GM18508 (cell line): Measurements from ENCODE around the gene NLRP6.
"Not testable (repeated sequence)": the region's sequence is repeated elsewhere in the genome, so short reads cannot be mapped to it uniquely, and the experiment has no call there.

Experiments used
- ATAC-seq: cut with Tn5 transposase; IDR thresholded peaks from one replicate; pipeline ENCODE4 v1.9.1; 2021; ENCODE audit warnings: moderate number of reproducible peaks; ENCODE audit not compliant: insufficient read depth, unreplicated experiment

Gene NLRP6

GRCh38 chr11:317668-318404 lies 39.6 kb downstream of the NLRP6 start:
- not testable (repeated sequence) for ATAC-seq

GRCh38 chr11:318405-319120 lies 40.4 kb downstream of the NLRP6 start:
- not testable (repeated sequence) for ATAC-seq

- not testable (repeated sequence) for ATAC-seq
These were observed 41.1 kb downstream of the NLRP6 start for GRCh38 chr11:319121-319887.

GRCh38 chr11:319888-320273 lies 41.7 kb downstream of the NLRP6 start:
- ATAC-seq, result not testable (repeated sequence)

GRCh38 chr11:324156-324555 lies 45.9 kb downstream of the NLRP6 start:
- no peak for ATAC-seq

GRCh38 chr11:324593-325517 lies 46.6 kb downstream of the NLRP6 start:
- not testable (repeated sequence) for ATAC-seq

- no peak for ATAC-seq
These were observed 47.8 kb downstream of the NLRP6 start for GRCh38 chr11:325796-326591.

- no peak for ATAC-seq
These were observed 48.3 kb downstream of the NLRP6 start for GRCh38 chr11:326592-326841.

- no peak for ATAC-seq
These were observed 48.8 kb downstream of the NLRP6 start for GRCh38 chr11:326842-327580.

- ATAC-seq, result no peak
These were observed 49.3 kb downstream of the NLRP6 start for GRCh38 chr11:327581-327923.

GRCh38 chr11:328012-328411 lies 49.8 kb downstream of the NLRP6 start:
- ATAC-seq, result no peak

GRCh38 chr11:328516-329100 lies 50.4 kb downstream of the NLRP6 start:
- ATAC-seq, result not testable (repeated sequence)

GRCh38 chr11:329886-330253 lies 51.7 kb downstream of the NLRP6 start:
- no peak for ATAC-seq

- ATAC-seq, result no peak
These were observed 52.1 kb downstream of the NLRP6 start for GRCh38 chr11:330307-330693.

GRCh38 chr11:330694-331357 lies 52.6 kb downstream of the NLRP6 start:
- no peak for ATAC-seq

- ATAC-seq, result no peak
These were observed 53.3 kb downstream of the NLRP6 start for GRCh38 chr11:331358-332060.

GRCh38 chr11:332651-333480 lies 54.7 kb downstream of the NLRP6 start:
- no peak for ATAC-seq
